ENCODE data around the gene TRIM33.

TRIM33 gene

GRCh38 chr1:114503916-114504422 lies 7.0 kb downstream of the TRIM33 start:
- no peak for DNase-seq (ENCODE audit: extremely low read depth, insufficient read length)
- no peak for TF ChIP-seq CTCF (IDR thresholded peaks at IDR 0.05; ENCODE audit: insufficient read depth, low read length, poor library complexity, severe bottlenecking)
- Histone ChIP-seq H3K36me3 (ENCODE audit: control insufficient read depth, insufficient read depth, low read length) (no peaks in the 10 kb centered on the region; the same call in 1 of the 2 replicates), H3K27me3 (replicated peaks; ENCODE audit: control insufficient read depth, insufficient read depth, low read length) (no peaks in the 10 kb centered on the region), H3K4me3 (replicated peaks; ENCODE audit: low read depth, low read length) (no peak overlapping the region)

- no peaks in the 10 kb centered on the region for H3K27me3 ChIP-seq (replicated peaks; ENCODE audit: control insufficient read depth, insufficient read depth, low read length)
- H3K4me3 ChIP-seq (replicated peaks; ENCODE audit: low read depth, low read length), result no peak overlapping the region
- DNase-seq (ENCODE audit: extremely low read depth, insufficient read length), result no peak
- H3K36me3 ChIP-seq (ENCODE audit: control insufficient read depth, insufficient read depth, low read length), result no peaks in the 10 kb centered on the region; the same call in 1 of the 2 replicates
- TF ChIP-seq CTCF (IDR thresholded peaks at IDR 0.05; ENCODE audit: insufficient read depth, low read length, poor library complexity, severe bottlenecking), result no peak
These were observed 8.9 kb downstream of the TRIM33 start for GRCh38 chr1:114502080-114502479.

- no peaks in the 10 kb centered on the region for H3K27me3 ChIP-seq (replicated peaks; ENCODE audit: control insufficient read depth, insufficient read depth, low read length)
- no peak overlapping the region for H3K4me3 ChIP-seq (replicated peaks; ENCODE audit: low read depth, low read length)
- no peaks in the 10 kb centered on the region for H3K36me3 ChIP-seq (ENCODE audit: control insufficient read depth, insufficient read depth, low read length)
- TF ChIP-seq CTCF (IDR thresholded peaks at IDR 0.05; ENCODE audit: insufficient read depth, low read length, poor library complexity, severe bottlenecking), result no peak
- DNase-seq (ENCODE audit: extremely low read depth, insufficient read length), result no peak
These were observed 11.5 kb downstream of the TRIM33 start for GRCh38 chr1:114499478-114499877.

- H3K27me3 ChIP-seq (replicated peaks; ENCODE audit: control insufficient read depth, insufficient read depth, low read length), result no peaks in the 10 kb centered on the region
These were observed 14.9 kb downstream of the TRIM33 start for GRCh38 chr1:114496089-114496488.

GRCh38 chr1:114495486-114495885 lies 15.5 kb downstream of the TRIM33 start:
- TF ChIP-seq CTCF (IDR thresholded peaks at IDR 0.05; ENCODE audit: insufficient read depth, low read length, poor library complexity, severe bottlenecking), result no peak
- Histone ChIP-seq H3K27me3 (replicated peaks; ENCODE audit: control insufficient read depth, insufficient read depth, low read length) (no peaks in the 10 kb centered on the region), H3K4me3 (replicated peaks; ENCODE audit: low read depth, low read length) (no peak overlapping the region), H3K36me3 (ENCODE audit: control insufficient read depth, insufficient read depth, low read length) (no peaks in the 10 kb centered on the region)
- DNase-seq (ENCODE audit: extremely low read depth, insufficient read length), result no peak

More at GRCh38 chr1:114496089-114496488, 14.9 kb downstream of the TRIM33 start:
- TF ChIP-seq CTCF (IDR thresholded peaks at IDR 0.05; ENCODE audit: insufficient read depth, low read length, poor library complexity, severe bottlenecking), result no peak
- H3K36me3 ChIP-seq (ENCODE audit: control insufficient read depth, insufficient read depth, low read length), result no peaks in the 10 kb centered on the region
- H3K4me3 ChIP-seq (replicated peaks; ENCODE audit: low read depth, low read length), result no peak overlapping the region
- no peak for DNase-seq (ENCODE audit: extremely low read depth, insufficient read length)

GRCh38 chr1:114492978-114493377 lies 18.0 kb downstream of the TRIM33 start:
- TF ChIP-seq CTCF (IDR thresholded peaks at IDR 0.05; ENCODE audit: insufficient read depth, low read length, poor library complexity, severe bottlenecking), result no peak
- H3K36me3 ChIP-seq (ENCODE audit: control insufficient read depth, insufficient read depth, low read length), result no peaks in the 10 kb centered on the region
- DNase-seq (ENCODE audit: extremely low read depth, insufficient read length), result no peak
- H3K27me3 ChIP-seq (replicated peaks; ENCODE audit: control insufficient read depth, insufficient read depth, low read length), result no peaks in the 10 kb centered on the region
- no peak overlapping the region for H3K4me3 ChIP-seq (replicated peaks; ENCODE audit: low read depth, low read length)
